OCI-M2 (cell line): ENCODE results near the gene RTRAF.

ENCODE experiments used
- DNase-seq: peaks from one replicate; lab custom pipeline; 2025; ENCODE audit not compliant: unreplicated experiment; lab: John Stamatoyannopoulos, UW

The RTRAF gene

GRCh38 chr14:51993285-51993920 is 4.1 kb downstream of the RTRAF start:
- no peak for DNase-seq

- DNase-seq = no peak
These were observed 6.9 kb downstream of the RTRAF start for GRCh38 chr14:51996148-51996746.

GRCh38 chr14:51998348-51998747 is 9.0 kb downstream of the RTRAF start:
- no peak for DNase-seq

- no peak for DNase-seq
These were observed 9.7 kb downstream of the RTRAF start for GRCh38 chr14:51999084-51999483.

GRCh38 chr14:52000019-52000582 is 10.8 kb downstream of the RTRAF start:
- DNase-seq = no peak

- no peak for DNase-seq
These were observed 11.3 kb downstream of the RTRAF start for GRCh38 chr14:52000696-52001095.

GRCh38 chr14:52002542-52002941 is 13.2 kb downstream of the RTRAF start:
- no peak for DNase-seq

GRCh38 chr14:52003324-52003723 is 14.0 kb downstream of the RTRAF start:
- DNase-seq = no peak

GRCh38 chr14:52005625-52006024 is 16.3 kb downstream of the RTRAF start:
- DNase-seq = no peak

- DNase-seq = no peak
These were observed 17.0 kb downstream of the RTRAF start for GRCh38 chr14:52006361-52006760.

GRCh38 chr14:52007211-52007610 is 17.9 kb downstream of the RTRAF start:
- no peak for DNase-seq

- no peak for DNase-seq
These were observed 18.3 kb downstream of the RTRAF start for GRCh38 chr14:52007637-52008036.

GRCh38 chr14:52008136-52008535 is 18.8 kb downstream of the RTRAF start:
- no peak for DNase-seq

- no peak for DNase-seq
These were observed 20.9 kb downstream of the RTRAF start for GRCh38 chr14:52010173-52010693.

- DNase-seq = no peak
These were observed 22.2 kb downstream of the RTRAF start for GRCh38 chr14:52011523-52011922.

- no peak for DNase-seq
These were observed 23.3 kb downstream of the RTRAF start for GRCh38 chr14:52012635-52013034.

- DNase-seq = no peak
These were observed 24.7 kb downstream of the RTRAF start for GRCh38 chr14:52013984-52014600.

GRCh38 chr14:52014601-52015267 is 25.4 kb downstream of the RTRAF start:
- DNase-seq = no peak

- no peak for DNase-seq
These were observed 26.2 kb downstream of the RTRAF start for GRCh38 chr14:52015411-52016030.

- DNase-seq = no peak
These were observed 28.9 kb downstream of the RTRAF start for GRCh38 chr14:52018252-52018651.

GRCh38 chr14:52018970-52019369 is 29.6 kb downstream of the RTRAF start:
- DNase-seq = no peak
